ENCODE measurements around the gene CBLB.

Gene CBLB

DNA sequence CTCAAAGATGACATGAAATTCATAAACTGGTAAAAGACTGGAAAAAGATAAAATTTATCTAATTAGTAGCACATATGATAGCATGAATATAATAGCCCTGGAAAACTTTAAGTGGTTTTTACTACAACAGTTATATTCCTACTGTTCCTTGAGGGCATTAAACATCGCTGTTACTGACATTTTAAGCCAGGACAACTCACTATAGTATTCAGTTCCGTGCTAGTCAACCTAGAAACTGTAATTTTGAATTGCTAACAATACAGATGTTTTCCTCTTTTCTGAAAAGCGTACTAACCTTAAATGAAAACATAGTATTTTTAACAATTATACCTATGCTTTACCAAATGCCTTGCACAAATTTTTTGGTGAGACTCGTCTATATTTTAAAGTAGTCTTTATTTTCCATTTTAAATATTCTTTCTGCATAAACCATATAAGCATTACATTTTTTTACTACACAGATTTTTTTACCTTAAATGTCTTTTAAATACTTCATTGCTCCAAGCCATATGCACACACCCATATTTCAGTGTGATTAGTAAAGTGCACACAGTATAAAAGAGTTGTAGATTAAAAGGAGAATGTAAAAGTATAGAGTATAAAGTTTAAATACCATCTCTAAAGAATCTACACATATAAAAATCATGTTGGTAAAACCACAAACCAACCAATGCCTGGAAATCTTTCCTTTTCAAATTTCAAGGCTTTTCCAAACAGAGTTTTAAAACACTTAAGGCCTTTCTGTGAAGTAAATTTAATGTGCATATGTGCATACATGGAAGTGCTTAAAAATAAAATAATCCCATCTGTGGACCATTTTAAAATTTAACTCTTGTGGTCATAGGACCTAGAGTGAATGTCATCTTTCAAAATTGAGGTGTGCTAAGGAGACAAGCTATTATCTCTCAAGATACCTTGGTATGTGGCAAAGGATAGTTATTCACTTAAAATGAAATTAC, 20.1 kb upstream of the CBLB start:
- no peaks in the 10 kb centered on the region for H3K9me3 Mint-ChIP-seq
- H3K4me1 Mint-ChIP-seq, result no peaks in the 10 kb centered on the region

DNA sequence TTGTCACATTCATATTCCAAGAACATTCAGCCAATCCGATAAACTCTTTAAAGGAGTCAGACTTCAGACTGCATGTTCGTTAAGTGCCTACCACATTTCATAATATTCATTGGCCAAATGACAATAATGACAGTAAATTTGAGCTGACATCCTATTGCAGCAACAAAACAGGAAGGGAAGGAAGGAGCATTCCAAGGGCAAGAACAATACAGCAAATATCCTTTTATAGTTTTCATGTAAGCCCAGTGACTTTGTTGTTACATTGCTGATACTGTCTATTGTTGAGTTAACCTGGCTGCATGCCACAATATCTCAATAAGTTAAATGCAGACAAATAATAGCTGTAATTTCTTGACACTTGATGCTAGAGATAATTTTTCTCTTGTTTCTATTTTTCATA, 16.4 kb upstream of the CBLB start:
- no peaks in the 10 kb centered on the region for H3K27me3 Mint-ChIP-seq
- no peaks in the 10 kb centered on the region for H3K36me3 Mint-ChIP-seq
- no peak for DNase-seq (ENCODE audit: low spot score in 2 of 2)
- no peaks in the 10 kb centered on the region for H3K4me1 Mint-ChIP-seq
- ATAC-seq (ENCODE audit: low read depth), result no peak
- no peak overlapping the region for H3K4me3 Mint-ChIP-seq
- no peaks in the 10 kb centered on the region for H3K9me3 Mint-ChIP-seq
- H3K27ac Mint-ChIP-seq, result no peak overlapping the region

More for the DNA sequence above, 20.1 kb upstream of the CBLB start:
- no peaks in the 10 kb centered on the region for H3K36me3 Mint-ChIP-seq
- ATAC-seq (ENCODE audit: low read depth) (no peak), DNase-seq (ENCODE audit: low spot score in 2 of 2) (no peak)
- no peak overlapping the region for H3K27ac Mint-ChIP-seq
- H3K4me3 Mint-ChIP-seq, result no peak overlapping the region
- no peaks in the 10 kb centered on the region for H3K27me3 Mint-ChIP-seq

DNA sequence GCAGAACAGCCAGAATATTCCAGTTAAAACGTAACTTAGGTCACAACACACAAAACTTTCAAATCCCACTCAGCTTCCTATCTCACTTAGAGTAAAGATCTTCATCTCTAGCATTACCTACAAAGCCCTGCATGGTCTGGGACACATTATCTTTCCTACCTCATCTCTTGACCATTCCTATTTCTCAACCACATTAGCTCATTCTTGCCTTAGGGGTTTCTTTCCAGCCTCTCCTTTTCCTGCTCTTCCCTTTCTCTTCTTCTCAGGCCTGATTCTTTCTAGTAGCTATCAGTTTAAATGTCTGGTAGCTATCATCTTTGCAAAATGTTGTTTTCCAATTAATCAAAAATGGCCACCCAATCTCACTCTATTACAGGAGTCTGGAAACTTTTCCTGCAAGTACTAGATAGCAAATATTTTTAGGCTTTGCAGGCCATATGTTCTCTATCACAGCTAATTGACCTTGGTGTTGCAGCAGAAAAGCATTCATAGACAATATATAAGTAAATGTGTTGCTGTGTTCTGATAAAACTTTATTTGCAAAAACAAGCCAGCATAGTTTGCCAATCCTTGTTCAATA, 15.1 kb upstream of the CBLB start:
- Mint-ChIP-seq H3K9me3 (no peaks in the 10 kb centered on the region), H3K4me3 (no peak overlapping the region), H3K27me3 (no peaks in the 10 kb centered on the region), H3K36me3 (no peaks in the 10 kb centered on the region), H3K27ac (no peak overlapping the region), H3K4me1 (no peaks in the 10 kb centered on the region)
- ATAC-seq (ENCODE audit: low read depth) (no peak), DNase-seq (ENCODE audit: low spot score in 2 of 2) (no peak)

- ATAC-seq (ENCODE audit: low read depth) (no peak), DNase-seq (ENCODE audit: low spot score in 2 of 2) (no peak)
- Mint-ChIP-seq H3K4me3 (no peak overlapping the region), H3K36me3 (no peaks in the 10 kb centered on the region), H3K9me3 (no peaks in the 10 kb centered on the region), H3K27ac (no peak overlapping the region), H3K27me3 (no peaks in the 10 kb centered on the region), H3K4me1 (peaks cover 6% of the 10 kb centered on the region)
These were observed 12.0 kb upstream of the CBLB start for GRCh38 chr3:105880681-105881290.

- H3K9me3 Mint-ChIP-seq, result no peaks in the 10 kb centered on the region
- H3K4me1 Mint-ChIP-seq, result peaks cover 6% of the 10 kb centered on the region
- H3K4me3 Mint-ChIP-seq, result no peak overlapping the region
- H3K27ac Mint-ChIP-seq, result no peak overlapping the region
- DNase-seq (ENCODE audit: low spot score in 2 of 2) (no peak), ATAC-seq (ENCODE audit: low read depth) (no peak)
- H3K27me3 Mint-ChIP-seq, result no peaks in the 10 kb centered on the region
- no peaks in the 10 kb centered on the region for H3K36me3 Mint-ChIP-seq
These were observed 9.2 kb upstream of the CBLB start for GRCh38 chr3:105878061-105878460.

GRCh38 chr3:105877336-105877910, 8.6 kb upstream of the CBLB start:
- Mint-ChIP-seq H3K4me1 (peaks cover 6% of the 10 kb centered on the region), H3K27me3 (no peaks in the 10 kb centered on the region), H3K9me3 (no peaks in the 10 kb centered on the region), H3K36me3 (no peaks in the 10 kb centered on the region), H3K4me3 (peak overlapping the region; percentile 30), H3K27ac (no peak overlapping the region)
- no peak for ATAC-seq (ENCODE audit: low read depth)
- DNase-seq (ENCODE audit: low spot score in 2 of 2), result no peak

GRCh38 chr3:105876780-105877327, 8.0 kb upstream of the CBLB start:
- no peak for DNase-seq (ENCODE audit: low spot score in 2 of 2)
- H3K27ac Mint-ChIP-seq, result no peak overlapping the region
- no peaks in the 10 kb centered on the region for H3K27me3 Mint-ChIP-seq
- no peaks in the 10 kb centered on the region for H3K9me3 Mint-ChIP-seq
- H3K36me3 Mint-ChIP-seq, result no peaks in the 10 kb centered on the region
- peak overlapping the region; percentile 30 for H3K4me3 Mint-ChIP-seq
- peaks cover 6% of the 10 kb centered on the region for H3K4me1 Mint-ChIP-seq
- peak; percentile 60 for ATAC-seq (ENCODE audit: low read depth)

- Mint-ChIP-seq H3K36me3 (peaks cover 4% of the 10 kb centered on the region), H3K4me1 (peaks cover 25% of the 10 kb centered on the region), H3K27ac (peak overlapping the region; percentile 90), H3K4me3 (peak overlapping the region; percentile 66), H3K27me3 (no peaks in the 10 kb centered on the region), H3K9me3 (no peaks in the 10 kb centered on the region)
- no peak for DNase-seq (ENCODE audit: low spot score in 2 of 2)
- no peak for ATAC-seq (ENCODE audit: low read depth)
These were observed 1.3 kb upstream of the CBLB start for GRCh38 chr3:105869861-105870755.

DNA sequence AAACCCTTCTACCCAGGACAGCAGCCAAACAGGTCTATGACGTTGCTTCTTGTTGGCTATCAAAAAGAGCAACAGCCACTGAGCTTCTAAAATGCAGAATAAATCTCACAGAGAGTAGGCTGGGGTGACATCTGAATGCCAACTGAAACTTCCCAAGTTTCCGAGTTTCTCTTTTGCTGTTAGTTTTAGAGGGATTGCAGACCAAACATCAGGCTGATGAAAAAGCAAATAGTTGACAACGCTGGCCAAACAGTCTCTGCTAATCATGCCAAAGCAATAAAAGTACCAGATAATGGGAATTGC, 670 bp upstream of the CBLB start:
- DNase-seq (ENCODE audit: low spot score in 2 of 2) (no peak), ATAC-seq (ENCODE audit: low read depth) (no peak)
- Mint-ChIP-seq H3K4me3 (peak overlapping the region; percentile 96), H3K9me3 (no peaks in the 10 kb centered on the region), H3K27me3 (no peaks in the 10 kb centered on the region), H3K36me3 (peaks cover 6% of the 10 kb centered on the region), H3K4me1 (peaks cover 28% of the 10 kb centered on the region), H3K27ac (peak overlapping the region; percentile 90)

GRCh38 chr3:105868431-105868741, 426 bp downstream of the CBLB start:
- peak overlapping the region; percentile 90 for H3K27ac Mint-ChIP-seq
- H3K36me3 Mint-ChIP-seq, result peaks cover 7% of the 10 kb centered on the region
- H3K4me3 Mint-ChIP-seq, result peak overlapping the region; percentile 96
- DNase-seq (ENCODE audit: low spot score in 2 of 2) (no peak), ATAC-seq (ENCODE audit: low read depth) (peak; percentile 2)
- H3K9me3 Mint-ChIP-seq, result no peaks in the 10 kb centered on the region
- H3K27me3 Mint-ChIP-seq, result no peaks in the 10 kb centered on the region
- peaks cover 30% of the 10 kb centered on the region for H3K4me1 Mint-ChIP-seq

GRCh38 chr3:105867712-105868430, 941 bp downstream of the CBLB start:
- ATAC-seq (ENCODE audit: low read depth), result no peak
- peak overlapping the region; percentile 96 for H3K4me3 Mint-ChIP-seq
- DNase-seq (ENCODE audit: low spot score in 2 of 2), result no peak
- no peaks in the 10 kb centered on the region for H3K9me3 Mint-ChIP-seq
- H3K4me1 Mint-ChIP-seq, result peaks cover 30% of the 10 kb centered on the region
- no peaks in the 10 kb centered on the region for H3K27me3 Mint-ChIP-seq
- H3K36me3 Mint-ChIP-seq, result peaks cover 7% of the 10 kb centered on the region
- peak overlapping the region; percentile 90 for H3K27ac Mint-ChIP-seq

DNA sequence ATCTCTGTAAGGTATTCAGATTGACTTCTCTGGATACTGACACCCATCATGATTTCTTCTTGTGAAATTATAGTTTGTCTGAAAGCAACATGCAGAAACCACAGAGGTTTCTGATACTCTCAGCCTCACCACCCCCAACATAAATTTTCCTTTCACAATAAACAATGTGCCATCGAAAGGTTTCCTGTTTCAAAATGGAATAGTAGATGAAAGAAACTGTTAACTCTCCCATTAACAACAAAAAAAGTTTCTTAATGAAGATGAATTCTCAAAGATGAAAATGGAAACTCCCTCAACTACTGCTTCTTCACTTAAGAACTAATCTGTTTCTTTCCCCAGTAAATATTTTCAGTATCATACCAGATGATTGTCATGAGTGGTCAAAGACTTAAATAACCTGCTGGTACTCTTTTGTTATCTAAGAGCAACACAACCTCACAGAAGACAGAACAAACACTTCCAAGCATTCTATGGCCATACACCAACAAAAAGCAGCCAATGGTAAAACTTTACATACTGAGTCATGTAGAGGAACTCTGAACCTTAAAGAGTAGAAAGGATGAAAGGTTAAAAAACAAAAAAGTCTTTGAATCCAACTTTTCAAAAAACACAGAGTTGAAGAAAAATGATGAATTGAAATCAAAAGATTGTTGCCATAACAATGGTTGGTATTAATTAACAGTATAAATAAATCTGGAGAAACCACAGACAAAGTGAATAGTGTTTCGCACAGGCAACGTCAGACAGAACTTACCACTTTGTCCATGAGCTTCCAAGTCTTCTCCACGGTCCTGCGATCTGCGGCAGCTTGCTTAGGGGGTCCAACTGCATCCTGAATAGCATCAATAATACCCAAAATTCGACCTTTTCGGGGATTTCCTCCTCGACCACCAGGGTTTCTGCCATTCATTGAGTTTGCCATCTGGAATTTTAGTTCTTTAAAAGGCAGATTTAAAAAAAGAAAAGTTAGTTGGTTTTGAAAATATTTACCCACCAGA, 1.9 kb downstream of the CBLB start:
- Mint-ChIP-seq H3K4me1 (peaks cover 30% of the 10 kb centered on the region), H3K36me3 (peaks cover 7% of the 10 kb centered on the region), H3K4me3 (peak overlapping the region; percentile 96), H3K27ac (peak overlapping the region; percentile 90), H3K9me3 (no peaks in the 10 kb centered on the region), H3K27me3 (no peaks in the 10 kb centered on the region)
- ATAC-seq (ENCODE audit: low read depth), result no peak
- DNase-seq (ENCODE audit: low spot score in 2 of 2), result no peak
